ENCODE results near the gene CCL2. TPM values are rescaled to one million over a fixed set of nuclear protein-coding genes. Genes with fewer than 3 reads are reported as not detected.

Gene CCL2
- total and polyA plus RNA-seq, 2 of the 8 experiments (the other 6 are each of a cell fraction or from before 2014, with no cell fraction given), result 3.0 to 3.7 TPM

DNA sequence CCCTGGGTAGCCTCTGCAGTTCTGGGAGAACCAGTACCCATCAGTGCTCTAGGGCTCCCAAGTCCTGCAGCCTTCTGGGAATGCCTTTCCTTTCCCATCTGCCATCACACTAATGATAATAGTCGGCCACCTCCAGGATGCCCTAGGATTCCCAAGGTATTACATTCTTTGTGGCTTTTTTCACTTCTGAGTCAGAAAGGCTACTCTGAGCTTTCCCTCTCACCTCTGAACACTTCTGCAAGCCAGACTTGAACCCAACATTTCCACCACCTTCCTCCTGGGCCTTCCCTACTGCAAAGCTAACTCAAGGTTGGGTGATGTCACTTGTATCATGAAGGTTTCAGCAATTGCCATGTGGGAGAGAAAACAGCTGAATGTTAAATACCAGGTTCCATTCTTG lies 49.7 kb upstream of the CCL2 start:
- H4K20me1 ChIP-seq (replicated peaks in 1 of 2; ENCODE audit: control insufficient read depth in 1 of 2, insufficient read depth in 2 of 2, low read length in 2 of 2), result no peaks in the 10 kb centered on the region
- H4K5ac ChIP-seq (ENCODE audit: insufficient read length, low read depth, low read length), result no peak overlapping the region
- no peaks in the 10 kb centered on the region; a peak in 1 of 7 replicates for H3K27me3 ChIP-seq (replicated peaks in 1 of 4; ENCODE audit: control insufficient read depth in 3 of 4, extremely low read depth in 1 of 4, insufficient read depth in 3 of 4, low read length in 3 of 4)
- no peak overlapping the region for H2BK120ac ChIP-seq (replicated peaks; ENCODE audit: low read depth, low read length)
- no peak overlapping the region for H3K14ac ChIP-seq (ENCODE audit: insufficient read length)
- H3K27ac ChIP-seq (ENCODE audit: low read depth, low read length), result no peak overlapping the region
- no peak overlapping the region for H4K91ac ChIP-seq (replicated peaks; ENCODE audit: insufficient read length, low read length)
- no peak overlapping the region for H3K4me2 ChIP-seq (ENCODE audit: insufficient read depth in 1 of 2, low read depth in 2 of 2, low read length in 2 of 2)
- no peak overlapping the region for H2BK12ac ChIP-seq (ENCODE audit: low read depth, low read length)
- DNase-seq (ENCODE audit: low read depth in 1 of 2, low spot score in 2 of 2) (no peak), FAIRE-seq (no peak)
- H2AFZ ChIP-seq (ENCODE audit: low read length), result no peak overlapping the region
- H3K56ac ChIP-seq (replicated peaks; ENCODE audit: insufficient read length, low read depth, low read length), result no peak overlapping the region
- no peaks in the 10 kb centered on the region for H3K79me1 ChIP-seq (ENCODE audit: low read depth, low read length)
- WGBS, 2 experiments (ENCODE audit: extremely low coverage in 1 of 2, insufficient coverage in 1 of 2, insufficient read length in 1 of 2, insufficient replicate concordance in 2 of 2, low coverage in 1 of 2, low lambda C conversion rate in 2 of 2, missing lambda C conversion rate in 1 of 2), result 73% methylated on average over 1 of the region's 1 CpG; no CpG with 5 or more reads in 1 of the 2 experiments
- H2BK5ac ChIP-seq (ENCODE audit: low read depth, low read length), result no peak overlapping the region
- H4K8ac ChIP-seq (ENCODE audit: extremely low read depth, insufficient read depth, low read length), result no peak overlapping the region
- POLR2A ChIA-PET (ENCODE audit: partially characterized antibody), result no interaction called here
- H3K4ac ChIP-seq (replicated peaks; ENCODE audit: insufficient read length, low read depth, low read length), result no peak overlapping the region
- no peak overlapping the region for H2AK5ac ChIP-seq (ENCODE audit: low read depth, low read length)
- no peaks in the 10 kb centered on the region for H3K4me1 ChIP-seq (replicated peaks in 1 of 4; ENCODE audit: control insufficient read depth in 3 of 4, insufficient read depth in 4 of 4, low read length in 3 of 4)
- no peak overlapping the region for H2BK15ac ChIP-seq (ENCODE audit: low read length)
- no peak overlapping the region for H3K4me3 ChIP-seq (ENCODE audit: extremely low read depth in 1 of 4, insufficient read depth in 2 of 4, low read depth in 3 of 4, low read length in 4 of 4)
- CTCF ChIA-PET (ENCODE audit: partially characterized antibody), result interaction anchor here (1.4 to 8.5 kb wide), 3 partner anchors 81 to 154 kb away, joined by 4 to 442 read pairs (median 210); partner anchors contain the start of genes CCL1 and CCL13
- H3K23ac ChIP-seq (ENCODE audit: insufficient read length), result no peak overlapping the region
- H2BK20ac ChIP-seq (ENCODE audit: low read length), result no peak overlapping the region
- peaks cover 2% of the 10 kb centered on the region; the same call in 1 of the 2 replicates for H3K23me2 ChIP-seq (ENCODE audit: low read depth, low read length)
- H3K9ac ChIP-seq (replicated peaks in 1 of 4; ENCODE audit: extremely low read depth in 1 of 4, low read depth in 3 of 4, low read length in 3 of 4), result no peak overlapping the region
- H3K79me2 ChIP-seq (ENCODE audit: control insufficient read depth in 1 of 2, insufficient read depth in 2 of 2, low read length in 2 of 2), result no peaks in the 10 kb centered on the region
- H3K9me3 ChIP-seq (ENCODE audit: insufficient read depth in 2 of 2, low read depth in 1 of 2, low read length in 1 of 2), result no peaks in the 10 kb centered on the region; a peak in 1 of 4 replicates
- H3K18ac ChIP-seq (ENCODE audit: extremely low read depth, low read length), result no peak overlapping the region
- H3K36me3 ChIP-seq (ENCODE audit: control insufficient read depth in 2 of 4, insufficient read depth in 4 of 4, low read length in 3 of 4), result no peaks in the 10 kb centered on the region
- TF ChIP-seq CREB1 (IDR thresholded peaks at IDR 0.05) (no peak), RNF2 (IDR thresholded peaks at IDR 0.05; ENCODE audit: borderline replicate concordance, low read depth, low read length, missing control alignments, poor library complexity, severe bottlenecking) (no peak), BRCA1 (IDR thresholded peaks at IDR 0.05; ENCODE audit: low read depth, low read length) (no peak), KDM5A (IDR thresholded peaks at IDR 0.05; ENCODE audit: low read length) (no peak), KDM4A (IDR thresholded peaks at IDR 0.05; ENCODE audit: low read depth, low read length, severe bottlenecking) (no peak), HDAC2 (IDR thresholded peaks at IDR 0.05; ENCODE audit: borderline replicate concordance in 1 of 2, low read depth in 2 of 2, low read length in 2 of 2) (no peak), POU5F1 (IDR thresholded peaks at IDR 0.05; ENCODE audit: low read depth, low read length) (no peak), CEBPB (IDR thresholded peaks at IDR 0.05; ENCODE audit: low read depth, low read length) (no peak), SRF (IDR thresholded peaks at IDR 0.05; ENCODE audit: low read depth, low read length) (no peak), ASH2L (IDR thresholded peaks at IDR 0.05; ENCODE audit: low read length) (no peak), JUN (IDR thresholded peaks at IDR 0.05; ENCODE audit: low read depth, low read length) (no peak), NANOG (IDR thresholded peaks at IDR 0.05; ENCODE audit: insufficient read depth, low read depth, low read length, poor library complexity, severe bottlenecking) (no peak), POLR2A (IDR thresholded peaks at IDR 0.05; ENCODE audit: control extremely low read depth in 1 of 2, low read depth in 2 of 2, low read length in 2 of 2) (no peak), SAP30 (IDR thresholded peaks at IDR 0.05; ENCODE audit: insufficient read depth, insufficient replicate concordance, low read length) (no peak), SP1 (IDR thresholded peaks at IDR 0.05; ENCODE audit: low read depth, low read length) (no peak)
